Gastrocnemius medialis (tissue), 4 donors: ENCODE results near the gene GABRB2. TPM values are rescaled to one million over a fixed set of nuclear protein-coding genes. Genes with fewer than 3 reads are reported as not detected.

Experiments
- ATAC-seq, 2 donors: fragments of 150-250 bp; one replicate each; pipeline ENCODE4 v1.9.1; 2016
- DNase-seq, 2 donors: peaks; one replicate each; pipeline ENCODE4 v3.0.0-alpha.2; 2019
- H3K27ac ChIP-seq, 4 donors: fragments of 200-600 bp; sonication (generic); 1 replicate in 1 of 4; 2 replicates in 3 of 4; pipeline ENCODE4 v1.5.1; 2016 to 2018; ENCODE audit warnings: mild to moderate bottlenecking in 2 of 4, moderate library complexity in 1 of 4
- H3K27me3 ChIP-seq, 3 donors: fragments of 200-600 bp; sonication (generic) in 2 of 3; 1 replicate in 1 of 3; 2 replicates in 2 of 3; pipeline versions ENCODE4 v1.5.1 to v1.6.0; 2016 to 2019; ENCODE audit warnings: mild to moderate bottlenecking in 1 of 3, moderate library complexity in 1 of 3
- H3K36me3 ChIP-seq, 2 donors: fragments of 200-600 bp; sonication (generic) in 1 of 2; one replicate each; pipeline ENCODE4 v1.5.1; 2017 to 2018
- H3K4me1 ChIP-seq, 2 donors: fragments of 200-600 bp; sonication (generic) in 1 of 2; one replicate each; pipeline ENCODE4 v1.5.1; 2016 to 2017; ENCODE audit warnings: mild to moderate bottlenecking in 2 of 2
- H3K4me3 ChIP-seq, 4 donors: fragments of 200-600 bp; sonication (generic) in 3 of 4; 1 replicate in 1 of 4; 2 replicates in 3 of 4; pipeline ENCODE4 v1.5.1; 2016 to 2019; ENCODE audit warnings: mild to moderate bottlenecking in 2 of 4
- H3K9me3 ChIP-seq, 3 donors: fragments of 200-600 bp; sonication (generic) in 2 of 3; 1 replicate in 1 of 3; 2 replicates in 2 of 3; pipeline ENCODE4 v1.5.1; 2016 to 2019
- POLR2A ChIP-seq, 2 donors: fragments of 450-650 bp; IDR thresholded peaks; one replicate each; pipeline ENCODE4 v1.6.1; 2017; ENCODE audit warnings: antibody characterized with exemption in 2 of 2, mild to moderate bottlenecking in 2 of 2, moderate library complexity in 2 of 2
- in situ Hi-C, 4 donors: fragments of 200-750 bp; cut with MboI; loops; one replicate each; pipeline versions ENCODE4 v1.15.0 to v1.8.0; 2017; ENCODE audit warnings: low sequenced_read_pairs in 4 of 4
- intact Hi-C: fragments of 100-400 bp; cut with DNase I; formaldehyde crosslinking; loops from one replicate; pipeline ENCODE4 v1.15.1; 2023; ENCODE audit warnings: low total_unique reads
- total RNA-seq, 4 donors: library from RNA; depleted of rRNA; stranded (reverse); fragments of >200 nt; gene quantifications; one replicate each; pipeline versions ENCODE4 v1.1.0 to v1.2.3, GENCODE V29; 2016
- TF ChIP-seq, protein P1 (sequence below), 5 experiments: fragments of 450-650 bp in 3 of 5; fragments of 200-600 bp in 2 of 5; sonication (generic) in 2 of 5; IDR thresholded peaks in 4 of 5; conservative IDR thresholded peaks in 1 of 5; 1 replicate in 4 of 5; 2 replicates in 1 of 5; pipeline ENCODE4 v1.5.1; 2016 to 2019; ENCODE audit warnings: antibody characterized with exemption in 5 of 5, mild to moderate bottlenecking in 3 of 5, moderate library complexity in 3 of 5

The GABRB2 gene
- total RNA-seq, 4 donors from 2014 or later: 0.16 to 0.97 (median 0.63) TPM

DNA sequence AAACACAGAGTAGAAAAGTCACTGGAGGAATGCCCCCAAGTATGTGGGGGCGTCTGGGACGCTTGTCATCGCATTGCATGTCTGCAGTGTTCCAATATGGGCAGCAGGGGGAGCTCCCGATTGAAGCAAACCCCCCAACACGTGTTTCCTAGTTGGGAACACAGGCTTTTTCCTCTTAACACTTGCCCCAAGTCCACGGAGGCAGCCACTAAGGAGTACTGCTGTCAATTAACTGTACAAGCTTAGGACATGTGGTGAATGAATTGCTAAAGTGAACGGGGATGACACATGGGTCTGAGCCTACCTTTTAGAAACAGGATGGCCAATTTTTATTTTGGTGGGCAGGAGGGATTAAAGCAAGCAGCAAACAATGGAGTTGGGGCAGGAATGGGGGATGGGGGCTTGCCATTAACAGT lies 2.2 kb downstream of the GABRB2 start:
- ATAC-seq (no peak), DNase-seq (no peak)
- Histone ChIP-seq H3K9me3 (no peaks in the 10 kb centered on the region), H3K27me3 (peaks cover 28 to 39% (median 38%) of the 10 kb centered on the region in 3 donors), H3K27ac (no peak overlapping the region), H3K4me3 (no peak overlapping the region), H3K4me1 (no peaks in the 10 kb centered on the region), H3K36me3 (no peaks in the 10 kb centered on the region)
- in situ Hi-C loops (no loop called here), intact Hi-C loops (no loop called here)
- no peak for TF ChIP-seq POLR2A (IDR thresholded peaks at IDR 0.05)
- TF ChIP-seq, protein P1, sequence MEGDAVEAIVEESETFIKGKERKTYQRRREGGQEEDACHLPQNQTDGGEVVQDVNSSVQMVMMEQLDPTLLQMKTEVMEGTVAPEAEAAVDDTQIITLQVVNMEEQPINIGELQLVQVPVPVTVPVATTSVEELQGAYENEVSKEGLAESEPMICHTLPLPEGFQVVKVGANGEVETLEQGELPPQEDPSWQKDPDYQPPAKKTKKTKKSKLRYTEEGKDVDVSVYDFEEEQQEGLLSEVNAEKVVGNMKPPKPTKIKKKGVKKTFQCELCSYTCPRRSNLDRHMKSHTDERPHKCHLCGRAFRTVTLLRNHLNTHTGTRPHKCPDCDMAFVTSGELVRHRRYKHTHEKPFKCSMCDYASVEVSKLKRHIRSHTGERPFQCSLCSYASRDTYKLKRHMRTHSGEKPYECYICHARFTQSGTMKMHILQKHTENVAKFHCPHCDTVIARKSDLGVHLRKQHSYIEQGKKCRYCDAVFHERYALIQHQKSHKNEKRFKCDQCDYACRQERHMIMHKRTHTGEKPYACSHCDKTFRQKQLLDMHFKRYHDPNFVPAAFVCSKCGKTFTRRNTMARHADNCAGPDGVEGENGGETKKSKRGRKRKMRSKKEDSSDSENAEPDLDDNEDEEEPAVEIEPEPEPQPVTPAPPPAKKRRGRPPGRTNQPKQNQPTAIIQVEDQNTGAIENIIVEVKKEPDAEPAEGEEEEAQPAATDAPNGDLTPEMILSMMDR (IDR thresholded peaks at IDR 0.05 in 4 of 5, conservative IDR thresholded peaks at IDR 0.05 in 1 of 5): peak in 3 of 5 experiments; percentile 31 to 51 (median 37)

DNA sequence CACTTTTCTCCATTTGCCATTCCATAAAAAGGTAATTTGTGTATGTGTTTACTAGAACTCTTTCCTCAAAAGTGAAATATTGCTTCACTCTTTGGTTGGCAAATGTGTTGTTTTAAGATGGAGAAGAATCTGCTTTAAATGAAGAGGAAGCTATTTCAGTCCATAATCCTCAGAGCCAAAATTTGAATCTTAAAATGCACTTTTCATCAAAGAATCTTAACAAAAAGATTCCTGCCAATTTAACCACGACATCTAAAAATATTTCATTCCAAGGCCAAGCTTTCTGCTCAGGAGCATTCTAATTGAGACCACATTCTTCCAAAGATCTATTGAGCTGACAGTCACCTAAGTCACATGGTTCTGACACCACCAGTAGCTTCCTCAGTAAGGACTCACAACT lies 7.5 kb downstream of the GABRB2 start:
- ATAC-seq (no peak), DNase-seq (no peak)
- no peak overlapping the region for H3K27ac ChIP-seq
- H3K4me1 ChIP-seq: no peaks in the 10 kb centered on the region
- in situ Hi-C loops: no loop called here
- no peaks in the 10 kb centered on the region for H3K36me3 ChIP-seq
- intact Hi-C loops: no loop called here
- TF ChIP-seq, protein P1 (IDR thresholded peaks at IDR 0.05 in 4 of 5, conservative IDR thresholded peaks at IDR 0.05 in 1 of 5): no peak
- TF ChIP-seq POLR2A (IDR thresholded peaks at IDR 0.05): no peak
- no peaks in the 10 kb centered on the region for H3K9me3 ChIP-seq
- H3K27me3 ChIP-seq: peaks cover 0 to 2% (median under 1%) of the 10 kb centered on the region in 3 donors
- H3K4me3 ChIP-seq: no peak overlapping the region

DNA sequence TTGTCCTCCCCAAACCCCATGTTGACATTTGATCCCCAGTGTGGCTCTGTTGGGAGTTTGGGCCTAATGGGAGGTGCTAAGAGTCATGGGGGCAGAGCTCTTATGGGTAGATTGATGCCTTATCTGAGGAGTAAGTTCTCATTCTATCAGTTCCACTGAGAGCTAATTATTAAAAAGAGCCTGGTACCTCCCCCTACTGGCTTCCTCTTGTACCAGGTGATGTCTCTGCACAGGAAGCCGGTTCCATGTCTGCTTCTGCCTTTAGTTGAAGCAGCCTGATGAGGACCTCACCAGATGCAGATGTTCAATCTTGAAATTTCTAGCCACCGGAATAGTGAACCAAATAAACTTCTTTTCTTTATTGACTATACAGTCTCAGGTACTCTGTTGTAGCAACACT lies 10.8 kb downstream of the GABRB2 start:
- no peak for ATAC-seq

DNA sequence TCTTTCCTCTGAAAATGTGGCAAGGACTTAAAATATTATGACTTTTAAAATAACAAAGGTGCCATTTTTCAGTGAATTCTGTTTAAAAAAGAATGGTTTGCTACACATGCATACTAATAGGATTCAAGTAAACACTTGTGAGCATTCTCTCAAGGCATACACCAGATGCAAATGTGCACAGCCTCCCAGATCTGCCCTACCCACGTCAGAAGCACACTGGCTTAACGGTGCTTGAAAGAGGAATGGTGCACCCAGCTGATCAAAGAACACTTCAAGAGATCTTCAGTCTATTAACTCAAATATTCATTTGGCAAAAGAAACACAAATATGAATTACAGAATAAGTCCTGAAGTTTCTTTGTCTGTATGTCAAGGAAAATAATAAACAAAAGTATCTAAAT lies 15.8 kb downstream of the GABRB2 start:
- intact Hi-C loops: no loop called here
- Histone ChIP-seq H3K4me3 (no peak overlapping the region), H3K27me3 (no peaks in the 10 kb centered on the region), H3K36me3 (no peaks in the 10 kb centered on the region), H3K27ac (no peak overlapping the region), H3K4me1 (no peaks in the 10 kb centered on the region), H3K9me3 (no peaks in the 10 kb centered on the region)
- TF ChIP-seq, protein P1 (IDR thresholded peaks at IDR 0.05 in 4 of 5, conservative IDR thresholded peaks at IDR 0.05 in 1 of 5): no peak
- TF ChIP-seq POLR2A (IDR thresholded peaks at IDR 0.05): no peak
- in situ Hi-C loops: no loop called here
- DNase-seq (no peak), ATAC-seq (no peak)

More for the DNA sequence above, 10.8 kb downstream of the GABRB2 start:
- TF ChIP-seq, protein P1 (IDR thresholded peaks at IDR 0.05 in 4 of 5, conservative IDR thresholded peaks at IDR 0.05 in 1 of 5): no peak
- Histone ChIP-seq H3K36me3 (no peaks in the 10 kb centered on the region), H3K9me3 (no peaks in the 10 kb centered on the region), H3K27me3 (no peaks in the 10 kb centered on the region), H3K4me1 (no peaks in the 10 kb centered on the region), H3K27ac (no peak overlapping the region), H3K4me3 (no peak overlapping the region)
- intact Hi-C loops: no loop called here
- in situ Hi-C loops: no loop called here
- no peak for DNase-seq

DNA sequence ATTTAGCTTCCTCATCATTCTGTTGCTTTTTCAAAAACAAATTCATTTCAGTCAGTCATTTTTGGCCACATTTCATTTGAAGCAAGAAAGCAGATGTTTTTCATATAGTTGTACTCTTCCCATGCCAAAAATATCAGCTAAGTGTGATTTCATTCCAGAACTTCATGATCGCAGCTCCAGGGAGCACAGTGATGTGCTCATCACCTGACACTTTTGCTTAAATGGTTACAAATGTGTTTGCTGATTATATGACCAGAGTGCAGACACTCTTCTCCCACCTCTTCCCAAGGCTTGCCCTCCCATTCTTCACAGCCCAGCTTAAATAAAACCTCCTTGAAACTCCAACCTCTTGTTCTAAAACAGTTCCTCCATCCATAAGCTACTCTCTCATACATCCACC lies 32.6 kb downstream of the GABRB2 start:
- no peak for TF ChIP-seq POLR2A (IDR thresholded peaks at IDR 0.05)
- TF ChIP-seq, protein P1 (IDR thresholded peaks at IDR 0.05 in 4 of 5, conservative IDR thresholded peaks at IDR 0.05 in 1 of 5): no peak
- H3K27ac ChIP-seq: no peak overlapping the region
- no peaks in the 10 kb centered on the region for H3K27me3 ChIP-seq
- no peak for DNase-seq
- intact Hi-C loops: no loop called here
- no peak overlapping the region for H3K4me3 ChIP-seq
- H3K4me1 ChIP-seq: no peaks in the 10 kb centered on the region
- H3K36me3 ChIP-seq: no peaks in the 10 kb centered on the region
- in situ Hi-C loops: no loop called here
- no peak for ATAC-seq
- H3K9me3 ChIP-seq: no peaks in the 10 kb centered on the region
